GM13977 (cell line): ENCODE measurements around the gene CDC16.

Source experiments
- DNase-seq: peaks from one replicate; pipeline ENCODE4 v3.0.0; 2012; ENCODE audit warnings: low spot score
- in situ Hi-C: fragments of 300-500 bp; cut with MboI; formaldehyde crosslinking; loops from one replicate; pipeline ENCODE4 v1.12.0; 2022; ENCODE audit warnings: low sequenced_read_pairs, low pct_unique_long_range_greater_than_20kb, mixed read lengths, inconsistent platforms; ENCODE audit not compliant: unreplicated experiment
- TF ChIP-seq, protein P1 (sequence below): IDR thresholded peaks from 2 replicates; pipeline ENCODE4 v1.5.1; 2012; ENCODE audit warnings: mild to moderate bottlenecking, control low read depth; ENCODE audit not compliant: insufficient read depth; ENCODE audit errors: extremely low read depth, missing control alignments

The CDC16 gene

DNA sequence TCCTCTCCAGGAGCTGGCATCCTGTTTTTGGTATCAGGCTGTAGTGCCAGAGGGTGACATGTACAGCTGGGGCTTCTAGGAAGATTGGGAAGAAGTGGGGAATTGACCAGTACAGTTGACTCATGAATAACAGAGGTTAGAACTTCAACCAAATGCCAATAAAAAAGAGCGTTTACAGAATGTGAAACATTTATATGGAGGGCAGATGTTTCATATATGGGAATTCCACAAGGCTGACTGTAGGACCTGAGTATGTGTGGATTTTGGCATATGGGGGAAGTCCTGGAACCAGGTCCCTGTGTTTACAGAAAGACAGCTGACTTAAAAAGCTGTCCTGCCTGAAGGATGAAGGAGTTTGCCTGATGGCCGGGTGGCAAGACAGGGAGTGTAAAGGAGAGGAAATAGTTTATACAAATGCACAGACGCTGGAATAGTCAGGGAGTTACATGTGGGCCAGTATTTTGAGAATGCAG is 84.8 kb downstream of the CDC16 start:
- in situ Hi-C loops, result no loop called here
- TF ChIP-seq, protein P1, sequence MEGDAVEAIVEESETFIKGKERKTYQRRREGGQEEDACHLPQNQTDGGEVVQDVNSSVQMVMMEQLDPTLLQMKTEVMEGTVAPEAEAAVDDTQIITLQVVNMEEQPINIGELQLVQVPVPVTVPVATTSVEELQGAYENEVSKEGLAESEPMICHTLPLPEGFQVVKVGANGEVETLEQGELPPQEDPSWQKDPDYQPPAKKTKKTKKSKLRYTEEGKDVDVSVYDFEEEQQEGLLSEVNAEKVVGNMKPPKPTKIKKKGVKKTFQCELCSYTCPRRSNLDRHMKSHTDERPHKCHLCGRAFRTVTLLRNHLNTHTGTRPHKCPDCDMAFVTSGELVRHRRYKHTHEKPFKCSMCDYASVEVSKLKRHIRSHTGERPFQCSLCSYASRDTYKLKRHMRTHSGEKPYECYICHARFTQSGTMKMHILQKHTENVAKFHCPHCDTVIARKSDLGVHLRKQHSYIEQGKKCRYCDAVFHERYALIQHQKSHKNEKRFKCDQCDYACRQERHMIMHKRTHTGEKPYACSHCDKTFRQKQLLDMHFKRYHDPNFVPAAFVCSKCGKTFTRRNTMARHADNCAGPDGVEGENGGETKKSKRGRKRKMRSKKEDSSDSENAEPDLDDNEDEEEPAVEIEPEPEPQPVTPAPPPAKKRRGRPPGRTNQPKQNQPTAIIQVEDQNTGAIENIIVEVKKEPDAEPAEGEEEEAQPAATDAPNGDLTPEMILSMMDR, result no peak
- no peak for DNase-seq

DNA sequence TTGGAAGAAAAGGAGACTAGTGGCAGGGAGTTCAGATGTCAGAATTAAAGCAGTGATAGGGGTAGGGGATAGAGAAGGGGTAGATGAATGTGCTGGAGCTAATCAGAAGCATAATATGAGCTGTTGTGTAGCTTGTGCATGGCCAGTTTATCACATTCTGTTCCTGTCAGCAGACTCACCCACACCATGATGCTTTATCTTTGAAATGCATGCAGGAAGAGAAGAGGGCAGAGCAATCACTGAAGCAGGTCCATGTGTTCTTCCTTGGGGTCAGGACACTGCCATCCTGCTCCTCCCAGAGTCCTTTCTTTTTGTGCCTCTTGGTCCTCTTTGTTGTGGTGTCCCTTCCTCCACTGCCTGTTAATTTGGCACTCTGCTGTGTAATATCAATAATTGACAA is 85.4 kb downstream of the CDC16 start:
- TF ChIP-seq, protein P1, result no peak
- DNase-seq, result no peak
- in situ Hi-C loops, result no loop called here

DNA sequence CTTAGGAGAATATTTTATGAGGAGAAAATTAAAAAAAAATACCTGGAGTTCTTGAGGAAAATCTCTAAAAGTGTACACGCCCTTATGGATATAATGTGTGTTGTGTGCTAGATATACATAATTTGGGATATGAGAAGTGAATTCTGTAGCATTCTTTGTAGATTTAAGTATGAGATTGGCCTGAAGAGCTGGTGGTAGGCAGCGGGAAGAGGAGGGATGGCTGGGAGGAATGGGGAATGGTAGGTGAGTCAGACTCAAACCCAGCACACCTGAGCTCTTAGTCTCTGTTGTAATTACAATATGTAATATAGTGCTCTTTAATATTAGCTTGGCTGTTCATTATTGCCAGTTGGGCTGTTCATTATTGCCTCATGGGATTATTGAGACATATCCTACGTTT is 86.6 kb downstream of the CDC16 start:
- in situ Hi-C loops, result no loop called here
- DNase-seq, result no peak
- TF ChIP-seq, protein P1, result no peak
